GM19395 (cell line): ENCODE measurements around the gene EGR1.
"Not testable (repeated sequence)": the region's sequence is repeated elsewhere in the genome, so short reads cannot be mapped to it uniquely, and the experiment has no call there.

Experiments used
- ATAC-seq: cut with Tn5 transposase; IDR thresholded peaks from one replicate; pipeline ENCODE4 v1.9.1; 2021; ENCODE audit warnings: mild to moderate bottlenecking, moderate library complexity; ENCODE audit not compliant: unreplicated experiment

EGR1 gene

DNA sequence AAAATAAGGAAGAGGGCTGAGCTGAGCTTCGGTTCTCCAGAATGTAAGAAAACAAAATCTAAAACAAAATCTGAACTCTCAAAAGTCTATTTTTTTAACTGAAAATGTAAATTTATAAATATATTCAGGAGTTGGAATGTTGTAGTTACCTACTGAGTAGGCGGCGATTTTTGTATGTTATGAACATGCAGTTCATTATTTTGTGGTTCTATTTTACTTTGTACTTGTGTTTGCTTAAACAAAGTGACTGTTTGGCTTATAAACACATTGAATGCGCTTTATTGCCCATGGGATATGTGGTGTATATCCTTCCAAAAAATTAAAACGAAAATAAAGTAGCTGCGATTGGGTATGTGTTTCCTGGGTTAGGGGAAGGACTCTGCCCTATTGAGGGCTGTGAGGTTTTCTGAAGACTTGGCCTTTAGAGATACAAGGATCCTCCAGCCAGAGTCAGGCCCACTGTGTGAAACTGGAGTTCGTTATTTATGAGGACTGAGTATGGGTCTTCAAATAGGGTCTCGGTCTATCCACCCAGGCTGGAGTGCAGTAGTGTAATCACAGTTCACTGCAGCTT lies 3.8 kb downstream of the EGR1 start:
- no peak for ATAC-seq

GRCh38 chr5:138469540-138470321 lies 4.5 kb downstream of the EGR1 start:
- ATAC-seq, result no peak

- ATAC-seq, result no peak
These were observed 5.2 kb downstream of the EGR1 start for GRCh38 chr5:138470322-138471051.

GRCh38 chr5:138471052-138471361 lies 5.7 kb downstream of the EGR1 start:
- no peak for ATAC-seq

- no peak for ATAC-seq
These were observed 7.1 kb downstream of the EGR1 start for GRCh38 chr5:138472353-138472752.

DNA sequence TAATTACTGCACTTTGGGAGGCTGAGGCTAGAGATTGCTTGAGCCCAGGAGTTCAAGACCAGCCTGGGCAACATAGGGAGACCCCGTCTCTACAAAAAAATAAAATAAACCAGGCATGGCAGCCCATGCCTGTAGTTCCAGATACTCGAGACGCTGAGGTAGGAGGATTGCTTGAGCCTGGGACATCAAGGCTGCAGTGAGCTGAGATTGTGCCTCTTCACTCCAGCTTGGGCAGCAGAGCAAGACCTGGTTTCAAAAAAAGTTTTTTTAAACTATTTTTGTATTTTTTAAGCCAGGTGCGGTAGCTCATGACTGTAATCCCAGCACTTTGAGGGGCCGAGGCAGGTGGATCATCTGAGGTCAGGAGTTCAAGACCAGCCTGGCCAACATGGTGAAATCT lies 7.9 kb downstream of the EGR1 start:
- not testable (repeated sequence) for ATAC-seq

- ATAC-seq, result no peak
These were observed 11.6 kb downstream of the EGR1 start for GRCh38 chr5:138476918-138477317.

GRCh38 chr5:138482638-138483037 lies 17.4 kb downstream of the EGR1 start:
- no peak for ATAC-seq

GRCh38 chr5:138488481-138488945 lies 23.2 kb downstream of the EGR1 start:
- no peak for ATAC-seq

DNA sequence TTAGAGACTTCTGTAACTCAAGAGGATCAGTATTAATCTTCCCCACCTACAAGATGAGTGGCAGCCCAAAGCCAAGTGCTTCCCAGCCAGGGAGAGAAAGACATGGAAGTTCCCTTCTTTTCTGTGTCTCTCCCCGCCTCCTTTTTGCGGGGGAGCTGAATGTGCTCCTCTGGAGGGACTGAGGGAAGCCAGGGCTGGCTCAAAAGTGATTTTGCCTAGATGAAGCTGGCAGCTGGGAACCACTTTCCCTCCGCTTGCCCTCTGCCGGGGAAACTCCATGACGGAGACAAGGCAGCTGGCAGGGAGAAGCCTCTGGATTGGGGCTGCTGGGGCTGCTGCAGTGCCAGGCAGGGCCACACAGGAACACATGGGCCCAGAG lies 24.4 kb downstream of the EGR1 start:
- ATAC-seq, result no peak

- ATAC-seq, result no peak
These were observed 25.5 kb downstream of the EGR1 start for GRCh38 chr5:138490648-138491283.

GRCh38 chr5:138491284-138491648 lies 26.0 kb downstream of the EGR1 start:
- no peak for ATAC-seq

- peak; percentile 98 for ATAC-seq
These were observed 26.6 kb downstream of the EGR1 start for GRCh38 chr5:138491669-138492559.

GRCh38 chr5:138492560-138493045 lies 27.3 kb downstream of the EGR1 start:
- ATAC-seq, result no peak

DNA sequence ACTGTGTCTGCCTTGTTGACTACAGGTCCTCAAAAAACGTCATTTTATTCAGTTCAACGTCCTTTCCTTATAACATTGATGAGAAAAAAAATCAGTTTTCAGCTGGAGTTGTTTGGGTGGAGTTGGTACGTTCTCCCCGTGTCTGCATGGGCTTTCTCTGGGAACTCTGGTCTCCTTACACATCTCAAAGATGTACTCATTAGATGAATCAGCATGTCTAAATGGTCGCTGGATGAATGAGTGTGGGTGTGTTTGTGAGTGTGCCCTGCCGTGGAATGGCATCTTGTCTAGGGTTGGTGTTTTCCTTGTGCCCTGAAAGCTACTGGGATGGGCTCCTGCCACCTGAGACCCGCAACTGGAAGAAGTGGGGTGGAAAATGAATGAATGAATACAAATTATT lies 30.1 kb downstream of the EGR1 start:
- no peak for ATAC-seq

DNA sequence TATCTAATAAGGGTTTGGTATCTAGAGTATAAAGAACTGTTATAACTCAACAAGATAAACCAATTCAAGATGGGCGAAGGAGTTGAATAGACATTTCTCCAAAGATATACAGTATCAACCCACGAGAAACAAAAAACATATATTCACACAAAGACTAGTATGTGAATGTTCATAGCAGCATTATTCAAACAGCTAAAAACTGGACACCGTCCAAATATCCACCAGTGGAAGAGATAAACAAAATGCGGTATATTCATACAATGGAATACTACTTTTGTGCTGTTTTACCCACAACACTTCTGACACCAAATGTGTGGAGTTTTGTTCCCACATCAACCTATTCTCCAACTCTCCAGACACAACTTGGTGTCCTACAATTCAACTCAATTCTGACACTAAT lies 33.1 kb downstream of the EGR1 start:
- ATAC-seq, result no peak

DNA sequence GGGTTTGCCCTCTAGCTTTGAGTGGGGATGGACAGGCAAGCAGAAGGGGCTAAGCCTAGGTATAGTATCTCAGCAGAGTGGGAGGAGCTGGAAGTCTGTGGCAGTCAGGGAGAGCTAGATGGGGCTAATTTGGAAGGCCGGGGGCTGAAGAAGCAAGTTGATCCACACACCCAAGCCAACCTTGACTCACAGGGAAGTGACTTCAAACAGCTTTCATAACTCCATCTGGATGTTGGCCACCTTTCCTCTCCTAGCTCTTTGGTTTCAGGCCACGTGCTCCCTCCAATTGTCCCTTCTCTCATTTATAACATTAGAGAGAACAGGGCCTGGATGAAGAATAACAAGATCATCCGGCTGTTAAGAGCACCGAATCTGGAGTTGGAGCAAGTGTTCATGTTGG lies 36.8 kb downstream of the EGR1 start:
- no peak for ATAC-seq

GRCh38 chr5:138502521-138502920 lies 37.2 kb downstream of the EGR1 start:
- ATAC-seq, result no peak

DNA sequence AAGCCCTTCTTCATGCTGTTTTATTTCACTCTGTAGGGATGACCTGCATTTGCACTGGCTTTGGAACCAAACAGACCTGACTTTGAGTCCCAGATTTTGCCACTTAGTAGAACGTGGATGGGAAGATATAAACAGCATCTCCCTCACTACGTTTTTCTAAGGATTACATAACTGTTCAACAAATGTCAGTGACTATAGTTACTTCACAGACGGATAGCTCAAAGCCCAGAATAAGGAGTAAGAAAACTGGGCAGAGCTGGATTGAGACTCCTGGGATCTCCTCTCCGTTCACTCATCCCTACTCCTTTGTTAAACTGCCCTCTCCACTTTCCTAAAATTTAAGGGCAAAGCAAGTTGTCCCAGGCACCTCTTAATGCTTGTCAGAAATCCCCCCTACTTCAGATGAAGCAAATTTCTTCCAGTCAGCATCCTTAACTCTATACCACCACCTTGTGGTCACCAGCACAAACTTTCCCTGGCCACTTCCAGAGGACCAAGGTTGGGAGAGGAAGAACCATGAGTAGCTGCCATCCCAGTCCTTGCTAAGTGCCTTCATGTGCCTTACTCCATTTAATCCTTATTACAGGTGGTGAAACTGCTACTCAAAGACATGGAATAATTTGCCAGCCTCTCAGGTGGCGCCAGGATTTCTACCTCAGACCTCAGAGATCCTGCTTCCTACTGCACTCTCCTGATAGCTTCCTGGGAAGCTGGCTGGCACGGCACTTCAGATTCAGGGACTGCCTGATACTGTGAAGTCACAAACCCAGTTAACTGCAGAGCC lies 38.4 kb downstream of the EGR1 start:
- no peak for ATAC-seq

DNA sequence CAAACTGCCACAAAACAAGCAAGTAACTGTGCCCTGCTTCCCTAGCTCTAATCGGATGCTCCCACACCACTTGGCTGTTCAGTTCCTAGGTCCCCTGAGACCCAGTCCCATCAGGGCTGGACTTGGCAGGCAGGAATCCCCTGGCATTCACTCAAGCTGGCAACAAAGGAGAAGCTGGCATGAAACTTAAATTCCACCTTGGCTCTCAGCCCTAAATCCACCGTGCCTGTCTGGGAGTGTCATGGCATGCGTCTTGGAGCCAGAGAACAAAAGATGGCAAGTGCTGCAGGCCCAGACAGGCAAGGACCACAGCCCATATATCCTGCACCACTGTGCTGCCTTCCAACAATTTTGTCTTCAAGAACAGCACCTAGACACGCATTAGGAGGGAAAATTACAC lies 39.5 kb downstream of the EGR1 start:
- no peak for ATAC-seq
